ENCODE results near the gene FAM118B. TPM values are rescaled to one million over a fixed set of nuclear protein-coding genes. Genes with fewer than 3 reads are reported as not detected.

FAM118B gene
- total RNA-seq, 1 donor from 2014 or later = 19.3 TPM

DNA sequence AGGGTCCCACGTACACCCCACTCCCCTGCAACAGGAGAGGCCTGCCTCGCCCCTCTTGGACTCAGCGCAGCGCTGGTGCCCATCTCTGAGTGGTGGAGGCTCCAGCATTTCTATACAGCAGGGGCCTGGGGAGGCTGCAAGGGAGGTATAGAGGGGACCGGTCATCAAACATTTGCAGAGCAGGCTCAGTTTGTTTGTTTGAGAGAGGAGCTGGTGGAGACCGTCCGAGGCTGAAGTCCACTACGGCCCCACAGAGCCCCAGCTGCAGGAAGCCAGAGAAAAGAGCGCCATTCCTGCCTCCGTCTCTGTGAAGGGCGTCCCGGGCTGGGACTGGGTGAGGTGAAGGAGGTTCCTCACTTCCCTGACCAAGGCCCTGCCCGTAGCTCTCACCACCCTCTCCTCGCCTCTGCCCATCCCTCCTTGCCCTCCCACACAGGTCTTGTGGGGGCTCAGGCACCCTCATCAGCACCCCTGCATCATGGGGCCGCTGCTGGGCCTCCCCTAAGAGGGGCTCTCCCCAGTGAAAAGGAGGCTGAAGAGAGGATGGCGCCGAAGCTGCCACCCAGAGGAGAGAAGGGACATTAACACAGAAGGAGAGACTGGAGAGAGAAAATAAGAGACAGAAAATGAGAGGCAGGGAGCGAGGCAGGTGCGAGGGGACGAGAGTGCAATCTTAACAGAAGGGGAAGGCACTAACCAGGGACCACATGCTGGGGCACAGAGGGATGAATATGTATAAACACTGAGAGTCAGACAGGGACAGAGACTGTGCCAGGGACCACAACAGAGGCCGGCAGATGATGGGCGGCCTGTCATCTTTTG is 24.7 kb upstream of the FAM118B start:
- DNase-seq (ENCODE audit: low spot score) = no peak

DNA sequence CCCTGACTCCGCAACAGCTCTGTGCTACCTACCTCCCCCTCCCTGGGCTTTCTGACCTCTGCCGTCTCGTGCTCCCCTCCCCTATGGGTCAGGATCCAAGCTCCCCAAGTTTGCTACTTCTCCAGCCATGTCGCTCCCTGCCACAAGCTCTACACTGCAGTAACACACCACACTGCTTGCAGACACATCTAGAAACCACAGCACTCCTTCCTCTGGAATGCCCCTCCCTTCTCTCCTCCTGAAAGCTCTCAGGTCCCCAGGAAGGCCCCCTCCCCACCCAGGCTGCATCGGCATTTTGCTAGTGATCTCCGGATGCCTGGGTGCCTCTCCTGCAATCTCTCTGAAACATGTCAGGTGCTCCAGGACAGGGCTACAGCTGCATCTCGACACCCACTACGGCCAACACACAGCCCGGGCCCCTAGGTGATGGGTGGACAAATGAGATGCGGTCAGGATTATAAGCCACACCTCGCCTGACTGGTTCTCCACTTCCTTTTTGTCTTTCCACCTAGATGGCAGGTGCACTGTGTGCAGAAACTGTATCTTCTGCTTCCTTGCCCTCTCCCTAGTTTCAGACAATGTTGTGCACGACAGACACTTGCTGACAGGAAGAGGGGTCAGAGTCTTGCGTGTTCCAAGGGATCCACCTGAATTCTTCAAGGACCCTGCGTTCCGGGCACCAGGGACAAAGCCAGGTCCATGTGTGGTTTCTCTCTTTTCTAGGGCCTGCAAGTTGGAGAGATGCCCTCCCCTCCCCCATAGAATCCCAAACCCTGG is 23.1 kb upstream of the FAM118B start:
- no peak for DNase-seq (ENCODE audit: low spot score)

DNA sequence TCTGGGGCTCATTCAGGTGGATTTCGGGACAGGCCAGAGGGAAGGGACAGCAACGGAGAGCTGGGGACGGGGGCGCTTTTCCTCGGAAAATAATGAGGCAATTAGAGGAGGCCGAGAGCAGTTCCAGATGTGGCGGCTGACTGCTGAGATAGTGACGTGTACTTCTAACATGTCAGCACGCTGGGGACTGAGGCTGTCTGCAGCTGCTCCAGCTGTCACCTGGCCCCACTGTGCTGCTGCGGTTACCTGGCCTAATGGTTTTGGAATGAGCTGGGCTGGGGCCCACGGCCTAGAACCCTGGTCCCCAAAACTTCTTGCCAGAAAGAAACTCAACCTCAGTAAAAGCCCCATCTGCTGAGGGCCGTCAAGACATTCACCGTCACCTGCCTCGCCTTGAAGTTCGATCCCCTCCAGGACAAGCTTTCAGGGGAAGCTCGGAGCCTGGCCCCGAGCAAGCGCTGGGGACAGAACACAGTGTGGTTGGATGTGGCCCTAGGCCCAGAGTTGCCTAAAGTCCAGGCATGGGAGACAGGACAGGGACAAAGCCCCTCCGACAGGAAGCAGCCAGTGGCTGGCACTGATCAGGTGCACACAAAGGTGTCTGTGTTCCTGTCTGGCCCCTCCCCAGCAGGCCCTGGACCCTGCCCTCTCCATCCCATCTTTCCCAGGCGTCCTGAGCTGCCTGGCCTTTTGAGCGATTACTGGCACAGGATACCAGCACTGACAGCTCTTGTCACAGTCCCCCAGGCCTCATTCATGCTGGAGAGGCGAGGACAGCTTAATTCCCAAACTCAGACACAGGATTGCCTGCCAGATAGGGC is 22.3 kb upstream of the FAM118B start:
- DNase-seq (ENCODE audit: low spot score) = no peak

DNA sequence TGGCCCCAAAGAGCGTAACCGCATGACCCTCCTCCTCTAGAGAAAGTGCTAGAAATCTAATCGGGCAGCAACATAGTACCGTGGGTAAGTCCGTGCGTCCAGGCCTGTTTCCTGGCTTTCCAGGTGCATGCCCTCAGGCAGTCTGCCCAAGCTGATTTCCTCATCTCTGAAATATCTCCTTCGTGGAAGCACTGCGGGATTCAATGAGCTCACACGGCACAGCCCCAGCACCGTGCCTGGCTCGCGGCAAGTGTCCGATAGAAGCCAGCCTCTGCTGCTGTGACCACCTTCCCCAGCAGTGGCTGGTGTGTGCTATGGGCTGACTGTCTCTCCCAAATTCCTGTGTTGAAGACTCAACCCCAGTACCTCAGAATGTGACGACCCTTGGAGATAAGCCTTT is 20.8 kb upstream of the FAM118B start:
- DNase-seq (ENCODE audit: low spot score) = no peak

DNA sequence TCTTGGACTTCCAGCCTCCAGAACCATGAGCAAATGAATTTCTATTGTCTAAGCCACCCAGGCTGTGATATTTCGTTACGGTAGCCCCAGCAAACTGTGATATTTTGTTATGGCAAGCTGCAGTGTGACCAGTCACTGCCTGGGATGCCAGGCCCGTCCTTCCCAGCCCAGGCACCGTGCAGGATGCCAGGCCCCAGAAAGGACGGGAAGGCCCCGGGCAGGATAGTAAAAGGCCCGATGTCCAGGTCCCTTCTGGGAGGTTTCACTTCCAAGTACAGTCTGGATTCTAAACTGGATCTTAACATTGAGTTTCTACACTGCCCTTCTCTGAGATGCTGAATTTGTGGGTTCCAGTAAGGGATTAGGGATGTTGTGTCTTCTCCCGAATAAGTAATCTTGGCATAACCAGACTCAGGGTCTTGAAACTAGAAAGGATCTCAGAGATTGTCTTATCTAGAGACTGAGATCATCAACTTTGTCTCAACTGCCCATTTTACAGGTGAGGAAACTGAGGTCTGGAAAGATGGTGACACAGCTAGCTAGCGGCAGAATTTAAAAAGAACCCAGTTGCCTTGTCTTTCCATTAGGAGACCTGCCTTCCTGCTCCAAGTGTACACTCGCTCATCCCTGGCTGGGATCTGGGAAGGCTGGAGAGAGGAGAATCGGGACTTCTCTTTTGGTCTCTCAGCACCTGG is 20.1 kb upstream of the FAM118B start:
- DNase-seq (ENCODE audit: low spot score) = no peak

DNA sequence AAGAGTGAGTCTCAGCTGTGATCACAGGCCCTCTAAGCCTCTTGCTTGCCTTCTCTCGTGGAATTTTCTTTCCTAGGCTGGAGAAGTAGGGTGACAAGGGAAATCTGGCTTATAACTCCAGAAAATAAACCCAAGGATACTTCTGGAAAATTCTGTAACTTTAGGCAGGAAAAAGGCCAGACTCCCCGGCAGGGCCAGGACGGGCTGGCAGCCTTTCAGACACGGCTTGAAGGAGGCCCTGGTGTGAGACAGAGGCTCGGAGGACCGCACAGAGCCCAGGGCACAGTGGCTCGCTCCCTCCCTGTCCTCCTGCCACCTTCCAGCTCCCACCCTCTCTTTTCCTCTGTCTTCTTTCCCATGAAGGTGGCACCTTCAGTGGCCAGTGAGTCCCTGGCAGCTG is 19.2 kb upstream of the FAM118B start:
- no peak for DNase-seq (ENCODE audit: low spot score)

DNA sequence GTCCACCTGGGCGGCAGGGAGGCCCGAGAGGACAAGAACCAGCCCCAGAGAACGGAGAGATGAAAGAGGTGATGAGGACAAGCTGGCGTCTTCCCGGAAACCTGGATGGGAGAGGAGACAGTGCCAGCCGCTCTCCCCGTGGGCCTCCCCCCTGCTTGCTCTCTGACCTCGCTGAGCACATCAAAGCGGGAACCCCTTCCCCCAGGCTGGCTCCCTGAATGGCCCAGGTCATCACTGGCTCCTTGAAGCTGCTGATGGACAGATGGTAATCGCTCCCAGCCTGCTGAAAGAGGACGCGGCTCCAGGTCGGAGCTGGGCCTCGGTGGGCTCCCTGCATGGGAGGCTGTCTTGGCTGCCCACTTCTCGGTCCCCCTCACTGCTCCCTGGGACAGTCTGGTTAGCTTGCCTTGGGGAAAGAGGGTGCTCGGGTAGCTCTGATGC is 18.5 kb upstream of the FAM118B start:
- DNase-seq (ENCODE audit: low spot score) = no peak

DNA sequence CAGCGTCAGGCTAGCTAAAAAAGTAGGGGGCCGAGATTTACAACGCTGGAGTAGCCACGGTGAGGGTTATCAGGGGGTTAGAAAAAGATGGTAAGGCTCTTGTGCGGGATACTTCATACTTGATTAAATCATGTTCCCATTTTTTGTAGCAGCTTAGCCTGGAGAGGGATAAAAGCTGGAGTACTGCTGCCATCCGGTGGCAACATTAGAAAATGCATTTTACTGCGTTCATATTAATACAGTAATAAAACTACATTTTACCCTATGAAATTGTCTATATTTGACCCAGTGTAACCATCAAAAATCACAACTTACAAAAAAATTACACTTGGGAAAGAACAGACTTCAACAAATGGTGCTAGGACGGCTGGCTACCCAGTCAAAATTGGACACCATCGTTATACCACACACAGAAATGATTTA is 17.4 kb upstream of the FAM118B start:
- DNase-seq (ENCODE audit: low spot score) = peak; percentile 33

DNA sequence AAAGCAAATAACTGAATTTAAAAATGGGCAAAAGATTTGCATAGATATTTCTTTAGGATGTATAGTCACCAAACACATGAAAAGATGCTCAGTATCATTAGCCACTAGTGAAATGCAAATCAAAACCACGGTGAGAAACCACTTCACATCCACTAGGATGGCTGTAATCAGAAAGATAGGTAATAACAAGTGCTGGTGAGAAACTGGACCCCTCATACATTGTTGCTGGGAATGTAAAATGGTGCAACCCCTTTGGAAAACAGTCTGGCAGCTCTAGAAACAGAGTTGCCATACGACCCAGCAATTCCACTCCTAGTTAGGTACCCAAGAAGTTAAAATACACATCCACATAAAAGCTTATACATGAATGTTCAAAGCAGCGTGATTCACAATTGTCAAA is 16.5 kb upstream of the FAM118B start:
- DNase-seq (ENCODE audit: low spot score) = no peak

DNA sequence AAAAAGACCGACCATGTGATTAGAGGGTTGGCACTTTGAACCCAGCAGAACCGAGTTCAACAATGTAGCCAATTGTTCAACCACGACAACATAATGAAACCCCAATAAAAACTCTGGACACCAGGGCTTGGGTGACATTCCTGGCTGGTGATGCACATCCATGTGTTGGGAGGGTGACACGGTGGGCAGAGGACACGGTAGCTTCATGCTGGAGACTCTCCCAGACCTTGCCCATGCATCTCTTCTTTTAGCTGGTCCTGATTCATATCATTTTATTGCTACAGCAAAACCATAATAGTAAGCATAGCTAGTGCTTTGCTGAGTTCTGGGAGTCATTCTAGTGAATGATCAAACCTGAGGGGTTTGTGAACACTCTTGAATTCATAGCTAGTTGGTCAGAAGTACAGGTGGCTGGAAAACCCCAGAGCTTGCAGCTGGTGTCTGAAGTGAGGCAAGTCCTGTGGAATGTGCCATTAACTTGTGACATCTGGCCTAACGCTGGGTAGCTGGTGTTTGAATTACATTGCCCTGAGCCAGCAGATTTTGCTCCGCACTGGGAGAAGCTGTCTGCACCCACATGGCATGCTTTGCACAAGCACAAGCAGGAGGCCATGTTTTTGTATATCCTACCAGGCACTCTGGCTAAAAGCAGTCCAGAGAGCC is 14.2 kb upstream of the FAM118B start:
- DNase-seq (ENCODE audit: low spot score) = no peak

DNA sequence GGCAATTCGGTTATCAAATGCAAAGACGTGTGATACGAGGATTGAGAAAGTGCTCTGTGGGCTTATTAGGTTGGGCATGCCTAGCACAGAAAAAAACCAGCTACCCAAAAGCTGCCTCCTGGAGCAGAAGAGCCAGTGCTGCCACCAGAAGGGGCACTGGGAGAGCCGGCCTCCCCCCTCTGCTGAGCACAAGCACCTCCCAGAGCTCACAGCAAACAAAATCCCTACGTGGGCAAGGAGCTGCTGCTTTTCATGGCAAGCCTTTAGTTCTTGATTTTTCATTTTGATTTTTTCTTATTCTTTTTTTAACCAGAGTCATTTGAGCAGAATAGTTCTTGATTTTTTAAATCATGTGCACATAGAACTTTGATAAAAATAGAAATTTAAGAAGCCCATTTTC is 12.9 kb upstream of the FAM118B start:
- no peak for DNase-seq (ENCODE audit: low spot score)

DNA sequence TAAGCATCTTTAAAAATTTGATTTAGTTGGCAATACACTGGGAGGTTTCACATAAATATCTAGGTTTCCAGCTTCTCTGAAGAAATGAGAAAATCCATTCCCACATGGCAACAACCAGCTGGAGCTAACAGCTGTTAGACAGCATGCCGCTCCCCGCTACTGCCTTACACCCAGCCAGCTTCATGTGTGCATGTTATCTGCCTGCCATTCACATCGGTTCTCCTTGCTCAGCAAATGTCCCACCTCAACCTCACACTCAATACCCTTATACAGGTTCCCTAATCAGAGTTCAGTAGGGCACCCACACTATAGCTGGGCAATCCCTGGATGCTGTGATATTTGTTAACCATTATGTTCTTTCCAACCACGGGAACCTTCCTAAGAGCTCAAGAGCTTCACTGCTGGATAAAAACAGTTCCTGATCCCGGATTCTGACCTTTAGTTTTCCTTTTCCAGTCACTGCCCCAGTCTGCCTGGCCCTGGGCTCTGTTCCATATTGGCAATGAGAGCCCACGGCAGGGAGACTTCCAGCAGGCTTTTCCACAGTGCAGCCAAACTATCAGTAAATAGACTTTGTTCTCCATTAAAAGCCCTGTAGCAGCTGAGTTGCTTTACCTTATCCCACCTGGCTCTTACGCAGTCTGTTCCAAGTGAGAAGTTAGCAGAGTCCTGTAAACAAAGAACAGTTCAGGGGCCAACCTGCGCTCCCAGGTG is 8.8 kb upstream of the FAM118B start:
- DNase-seq (ENCODE audit: low spot score) = no peak

DNA sequence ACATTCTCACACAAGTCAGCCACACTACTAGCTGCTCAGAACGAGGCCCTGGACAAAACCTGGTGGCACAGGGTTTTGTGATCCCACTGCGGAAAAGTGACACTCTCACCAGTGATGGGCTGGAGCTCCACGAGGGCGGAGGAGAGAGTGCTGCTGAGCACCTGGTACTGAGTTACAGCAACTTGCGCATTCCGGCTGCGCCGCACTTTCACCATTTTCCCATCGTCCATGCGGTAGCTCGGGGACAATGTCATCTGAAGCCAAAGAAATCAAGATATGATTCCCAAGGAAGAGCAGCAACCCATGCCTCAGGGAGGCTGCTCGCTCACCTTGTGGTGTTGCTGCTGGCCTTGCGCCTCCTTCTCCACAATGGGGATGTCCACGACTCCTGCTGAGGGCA is 6.2 kb upstream of the FAM118B start:
- no peak for DNase-seq (ENCODE audit: low spot score)

DNA sequence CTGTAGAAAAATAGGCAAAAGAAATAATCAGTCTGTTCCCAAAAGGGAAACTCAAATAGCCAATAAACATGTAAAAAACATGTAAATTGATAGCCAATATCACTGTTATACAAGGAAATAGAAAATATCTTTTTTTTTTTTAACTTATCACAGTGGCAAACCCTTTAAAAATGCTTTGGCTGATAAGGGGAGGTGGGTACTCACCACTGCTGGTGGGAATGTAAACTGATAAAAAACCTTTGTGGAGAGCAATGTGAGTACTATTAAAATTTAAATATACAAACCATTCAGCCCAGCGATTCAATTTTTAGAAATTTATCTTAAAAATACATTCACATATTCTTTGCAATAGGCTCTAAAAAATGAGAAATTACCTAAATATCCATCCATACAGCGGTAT is 3.7 kb upstream of the FAM118B start:
- no peak for DNase-seq (ENCODE audit: low spot score)

DNA sequence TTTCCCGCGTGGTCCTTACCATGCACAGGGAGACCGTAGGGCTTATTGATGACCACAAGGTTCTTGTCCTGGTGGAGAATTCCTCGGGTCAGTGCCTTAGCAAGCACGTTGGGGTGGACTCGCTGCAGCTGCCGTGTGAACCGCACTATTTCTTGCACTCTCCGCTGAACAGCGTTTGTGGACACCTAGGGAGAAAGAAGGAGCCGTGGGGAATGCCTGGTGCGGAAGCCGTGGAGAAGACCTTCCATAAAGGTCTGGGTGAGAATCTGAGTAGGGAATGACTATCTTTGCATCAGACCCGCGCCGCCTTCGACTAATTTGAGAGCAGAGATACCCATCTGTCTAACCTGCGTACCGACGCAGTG is 729 bp upstream of the FAM118B start:
- DNase-seq (ENCODE audit: low spot score) = no peak

DNA sequence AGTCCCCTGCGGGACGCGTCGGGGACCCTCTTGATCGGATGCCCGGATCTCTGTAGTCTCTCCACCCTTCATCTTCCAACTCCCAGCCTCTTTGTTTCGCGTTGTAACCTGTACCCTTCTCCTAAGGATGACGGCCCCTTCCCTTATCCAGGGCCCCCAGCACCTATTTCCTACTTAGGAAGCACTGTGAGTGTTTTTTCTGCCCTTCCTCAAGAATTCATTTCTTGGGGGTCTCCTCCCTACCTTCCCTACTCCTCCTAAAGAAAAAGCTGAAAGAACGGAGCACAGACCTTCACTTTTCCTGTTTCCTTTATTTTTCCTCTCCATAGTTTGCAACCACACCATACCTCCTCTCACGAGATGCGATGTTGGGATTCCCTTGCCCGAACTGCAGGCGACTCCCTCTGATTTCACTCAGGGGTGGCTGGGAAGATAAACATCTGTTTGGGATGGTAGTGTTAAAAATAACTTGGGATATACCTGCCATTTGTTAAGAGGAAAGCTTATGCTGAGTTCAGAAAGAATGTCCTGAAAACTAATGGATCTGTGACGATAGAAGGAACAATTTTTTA is 593 bp downstream of the FAM118B start:
- no peak for DNase-seq (ENCODE audit: low spot score)

DNA sequence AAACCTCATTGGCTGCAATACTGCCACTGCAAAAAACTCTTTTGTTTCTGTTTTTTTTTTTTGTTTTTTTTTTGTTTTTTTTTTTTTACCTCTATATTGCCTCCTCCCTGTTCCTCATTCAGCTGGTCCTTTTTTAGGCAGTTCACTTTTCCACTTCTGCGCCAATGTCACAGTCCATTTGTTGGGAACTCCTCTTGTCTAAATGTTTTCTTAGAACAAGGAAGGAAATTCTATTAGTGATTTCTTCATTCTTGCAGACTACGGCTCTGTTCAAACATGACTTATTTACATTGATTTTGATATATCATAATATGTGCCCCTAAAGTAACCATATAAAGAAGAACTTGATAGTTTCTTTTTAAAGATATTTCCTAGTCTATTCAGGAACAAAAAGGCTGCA is 2.9 kb downstream of the FAM118B start:
- DNase-seq (ENCODE audit: low spot score) = no peak

DNA sequence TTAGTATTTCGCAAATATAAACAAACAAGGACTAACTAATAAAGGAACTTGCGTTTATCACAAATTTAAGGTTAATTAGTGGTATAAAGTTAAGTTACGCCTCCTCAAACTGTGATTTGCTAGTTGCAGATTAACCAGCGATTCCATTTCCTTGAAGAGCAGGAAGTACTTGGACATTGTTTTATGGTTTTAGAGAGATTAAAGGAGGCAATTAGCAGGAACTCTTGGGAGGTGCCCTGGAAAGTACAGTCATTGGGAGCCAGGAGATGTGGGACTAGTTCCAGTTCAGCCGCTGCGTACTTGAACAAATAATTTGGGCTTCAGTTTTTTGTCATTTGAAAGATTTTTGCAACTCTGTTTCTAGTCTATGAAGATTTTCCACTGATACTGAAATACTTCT is 3.3 kb downstream of the FAM118B start:
- peak; percentile 29 for DNase-seq (ENCODE audit: low spot score)

DNA sequence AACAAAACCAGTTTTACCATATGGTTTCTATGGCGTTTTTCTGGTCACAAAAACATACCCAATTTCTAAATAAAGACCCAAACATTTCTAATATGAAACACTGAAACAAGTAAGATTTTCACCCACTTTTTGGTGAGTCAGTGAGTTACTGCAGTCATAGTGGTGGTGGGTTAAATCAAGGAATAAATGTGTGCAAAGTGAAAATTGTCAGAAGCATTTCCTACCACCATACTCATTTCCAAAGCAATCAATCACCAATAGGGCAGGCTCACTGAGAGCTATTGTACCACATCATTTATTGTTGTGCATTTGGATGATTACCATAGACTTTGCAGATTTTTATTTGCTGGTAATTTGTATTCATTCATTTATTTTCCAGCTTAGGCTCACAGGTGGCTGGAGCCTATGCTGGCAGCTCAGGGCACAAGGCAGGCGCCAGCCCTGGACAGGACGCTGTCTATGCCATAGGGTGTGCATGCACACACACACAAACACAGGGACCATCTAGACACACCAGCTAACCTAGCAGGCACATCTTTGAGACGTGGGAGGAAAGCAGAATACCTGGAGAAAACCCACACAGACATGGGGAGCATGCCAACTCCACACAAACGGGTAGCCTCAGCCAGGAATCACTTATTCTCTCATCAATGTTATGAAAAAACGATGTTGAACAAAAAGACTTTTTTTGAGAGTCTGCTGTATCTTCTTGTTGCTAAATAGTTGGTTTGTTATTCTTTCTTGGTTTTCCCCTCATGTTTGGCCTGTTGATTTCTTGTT is 5.1 kb downstream of the FAM118B start:
- no peak for DNase-seq (ENCODE audit: low spot score)
